Dedifferentiated amniotic fluid mesenchymal stem cell (primary cell): ENCODE measurements around the gene DDR1.
"Not testable (repeated sequence)": the region's sequence is repeated elsewhere in the genome, so short reads cannot be mapped to it uniquely, and the experiment has no call there.

Experiments used
- DNase-seq: peaks from one replicate; pipeline ENCODE4 v3.0.0-alpha.2; 2016; ENCODE audit errors: extremely low spot score

Gene DDR1

DNA sequence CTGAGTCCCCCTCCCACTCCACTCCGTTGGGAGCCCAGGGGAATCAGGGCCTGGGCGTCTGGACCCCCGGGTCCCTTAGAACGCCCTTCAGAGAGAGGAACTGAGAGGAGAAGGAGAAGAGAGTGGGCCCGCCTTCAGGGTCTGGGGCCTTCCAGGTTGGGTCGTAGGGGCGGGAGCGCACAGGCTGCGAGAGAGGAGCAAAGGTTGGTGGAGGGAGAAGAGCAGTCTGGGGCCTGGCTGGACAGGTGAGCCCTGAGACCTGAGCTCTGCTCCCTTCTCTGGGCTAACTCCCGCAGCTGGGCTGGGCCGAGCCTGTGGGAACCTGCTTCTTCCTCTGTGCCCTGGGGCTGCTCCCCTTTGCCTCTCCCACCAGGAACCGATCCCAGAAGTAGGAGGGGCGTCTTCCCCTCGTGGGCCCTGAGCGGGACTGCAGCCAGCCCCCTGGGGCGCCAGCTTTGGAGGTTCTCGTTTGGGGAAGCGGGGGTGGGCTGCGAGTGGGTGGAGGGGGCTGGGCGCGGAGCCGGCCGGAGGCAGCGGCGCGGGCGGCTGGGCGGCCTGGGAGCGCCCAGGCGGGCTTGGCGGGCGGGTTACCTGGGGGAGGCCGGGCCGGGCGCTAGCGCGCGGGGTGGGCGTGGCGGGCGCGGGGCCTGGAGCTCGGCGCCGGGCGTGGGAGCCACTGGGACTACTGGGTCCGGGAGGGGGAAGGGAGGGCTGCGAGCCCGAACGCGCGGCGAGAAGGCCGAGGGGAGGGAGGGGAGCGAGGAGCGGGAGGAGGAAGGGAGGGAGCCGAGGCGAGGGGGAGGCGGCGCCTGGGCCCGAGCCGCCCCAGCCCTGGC, at the start of gene DDR1:
DDR1 (plus strand) TSS at position 835 of the 836 bp plus-strand sequence. CDS start 4,211 bp downstream, outside the sequence.
- peak; percentile 63 for DNase-seq

DNA sequence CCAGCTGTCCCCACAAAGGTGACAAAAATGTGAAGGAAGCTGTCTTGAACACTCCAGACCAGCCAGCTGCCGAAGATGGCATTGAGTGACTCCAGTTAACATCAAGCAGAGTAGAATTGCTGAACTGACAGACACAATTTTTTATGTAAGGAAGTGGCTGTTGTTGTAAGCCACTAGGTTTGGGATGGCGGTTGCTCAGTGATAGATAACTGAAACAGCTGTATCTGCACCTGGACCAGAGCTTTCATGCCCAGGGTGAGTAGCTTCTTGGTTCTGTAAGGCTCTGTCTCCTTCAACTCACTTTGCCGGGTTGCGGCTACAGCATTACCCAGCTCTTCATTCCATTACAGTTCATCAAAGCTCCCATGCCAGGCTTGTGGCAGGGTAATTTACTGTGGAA, 49.7 kb upstream of the DDR1 start:
- DNase-seq: no peak

DNA sequence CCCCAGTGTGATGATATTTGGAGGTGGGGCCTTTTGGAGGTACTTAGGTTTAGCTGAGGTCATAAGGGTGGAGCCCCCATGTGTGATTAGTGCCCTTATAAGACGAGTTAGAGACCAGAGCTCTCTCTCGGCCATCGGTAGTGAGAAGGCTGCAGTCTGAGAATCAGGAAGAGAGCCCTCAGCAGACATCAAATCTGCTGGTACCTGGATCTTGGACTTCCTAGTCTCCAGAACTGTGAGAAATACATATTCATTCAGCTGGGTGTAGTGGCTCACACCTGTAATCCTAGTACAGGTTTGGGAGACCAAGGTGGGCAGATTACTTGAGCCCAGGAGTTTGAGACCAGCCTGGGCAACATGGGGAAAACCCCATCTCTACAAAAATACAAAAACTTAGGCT, 48.7 kb upstream of the DDR1 start:
- DNase-seq: no peak

DNA sequence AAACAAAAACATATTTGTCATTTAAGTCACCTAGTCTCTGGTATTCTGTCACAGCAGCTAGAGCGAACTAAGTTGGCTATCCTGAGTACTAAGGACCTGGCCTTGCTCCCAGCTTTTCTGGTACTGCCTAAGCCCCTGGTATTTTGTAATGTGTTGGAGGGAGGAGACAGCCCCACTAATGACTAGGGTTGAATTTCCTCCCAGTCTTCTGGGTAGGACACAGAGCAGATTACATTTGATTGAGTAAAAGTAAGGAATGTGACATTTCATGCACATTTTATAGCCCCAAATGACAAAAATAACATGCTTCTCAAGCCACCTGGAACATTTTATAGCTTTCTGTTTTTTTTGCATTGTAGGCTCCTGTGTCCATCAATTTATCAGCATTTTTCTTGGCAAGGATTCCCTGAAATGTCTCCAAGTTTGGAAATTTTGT, 47.9 kb upstream of the DDR1 start:
- DNase-seq: peak; percentile 89

DNA sequence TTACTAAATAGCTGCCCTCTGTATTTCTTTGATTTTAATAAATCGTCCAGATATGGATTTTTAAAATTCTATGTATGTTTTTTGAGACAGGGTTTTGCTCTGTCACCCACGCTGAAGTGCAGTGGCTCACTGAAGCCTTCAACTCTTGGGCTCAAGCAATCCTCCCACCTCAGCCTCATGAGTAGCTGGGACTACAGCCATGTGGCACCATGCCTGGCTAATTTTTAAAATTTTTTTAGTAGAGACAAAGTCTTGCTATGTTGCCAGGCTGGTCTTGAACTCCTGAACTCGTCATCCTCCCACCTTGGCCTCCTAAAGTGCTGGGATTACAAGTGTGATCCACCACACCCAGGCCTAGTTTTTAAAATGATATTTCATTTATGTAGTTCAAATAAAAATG, 47.4 kb upstream of the DDR1 start:
- DNase-seq: no peak

DNA sequence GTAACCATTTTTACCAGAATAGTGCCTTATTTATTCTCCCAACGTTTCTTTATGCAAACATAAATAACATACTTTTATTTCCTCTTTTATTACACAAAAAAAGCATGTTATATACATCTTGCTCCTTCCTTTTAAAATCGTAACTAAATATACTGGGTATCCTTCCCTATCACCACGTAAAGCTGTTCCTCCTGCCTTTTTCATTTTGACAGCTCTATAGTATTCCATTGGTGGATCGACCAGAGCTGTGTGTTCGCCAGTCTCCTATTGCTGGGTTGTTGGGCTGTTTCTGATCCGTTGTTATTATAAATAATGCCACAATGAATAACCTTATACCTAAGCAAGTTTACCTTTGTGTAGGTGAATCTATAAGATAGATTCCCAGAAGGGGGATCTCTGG, 46.9 kb upstream of the DDR1 start:
- DNase-seq: no peak

DNA sequence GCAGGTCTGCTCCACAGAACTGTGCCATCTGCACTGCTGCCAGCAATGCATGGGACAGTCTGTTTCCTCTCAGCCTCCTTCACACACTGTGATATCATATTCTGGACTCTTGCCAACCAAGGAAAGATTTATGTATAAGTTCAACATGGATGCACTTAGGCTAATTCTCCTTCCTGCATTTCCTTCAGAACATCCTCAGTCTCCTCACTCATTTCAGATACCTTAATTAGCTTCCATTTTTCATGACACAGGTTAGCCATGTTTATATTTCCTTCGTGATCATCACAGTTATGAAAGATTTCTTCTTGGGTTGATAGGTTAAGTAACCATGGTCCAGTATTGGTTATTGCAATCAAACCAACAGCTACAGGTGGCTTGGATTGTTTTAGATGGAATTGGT, 46.4 kb upstream of the DDR1 start:
- no peak for DNase-seq

DNA sequence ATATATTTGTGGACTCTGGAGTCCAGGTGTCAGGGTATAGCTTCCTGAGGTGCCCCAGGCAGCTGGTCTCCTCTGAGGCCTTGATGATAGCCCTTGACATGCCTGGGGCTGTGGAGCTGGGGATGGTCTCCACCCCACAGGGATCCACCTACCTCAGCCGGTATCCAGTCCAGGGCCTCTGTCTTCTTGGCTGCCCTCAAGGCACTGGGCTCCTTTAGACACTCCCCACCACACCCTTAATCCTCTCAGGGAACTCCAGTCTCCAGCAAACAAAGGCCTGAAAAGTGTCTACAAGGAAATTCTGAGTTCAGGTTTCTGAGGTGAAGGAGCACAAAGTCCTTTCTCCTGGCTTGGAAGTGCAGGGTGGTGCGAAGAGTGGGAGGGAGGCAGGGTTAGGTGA, 44.6 kb upstream of the DDR1 start:
- no peak for DNase-seq

DNA sequence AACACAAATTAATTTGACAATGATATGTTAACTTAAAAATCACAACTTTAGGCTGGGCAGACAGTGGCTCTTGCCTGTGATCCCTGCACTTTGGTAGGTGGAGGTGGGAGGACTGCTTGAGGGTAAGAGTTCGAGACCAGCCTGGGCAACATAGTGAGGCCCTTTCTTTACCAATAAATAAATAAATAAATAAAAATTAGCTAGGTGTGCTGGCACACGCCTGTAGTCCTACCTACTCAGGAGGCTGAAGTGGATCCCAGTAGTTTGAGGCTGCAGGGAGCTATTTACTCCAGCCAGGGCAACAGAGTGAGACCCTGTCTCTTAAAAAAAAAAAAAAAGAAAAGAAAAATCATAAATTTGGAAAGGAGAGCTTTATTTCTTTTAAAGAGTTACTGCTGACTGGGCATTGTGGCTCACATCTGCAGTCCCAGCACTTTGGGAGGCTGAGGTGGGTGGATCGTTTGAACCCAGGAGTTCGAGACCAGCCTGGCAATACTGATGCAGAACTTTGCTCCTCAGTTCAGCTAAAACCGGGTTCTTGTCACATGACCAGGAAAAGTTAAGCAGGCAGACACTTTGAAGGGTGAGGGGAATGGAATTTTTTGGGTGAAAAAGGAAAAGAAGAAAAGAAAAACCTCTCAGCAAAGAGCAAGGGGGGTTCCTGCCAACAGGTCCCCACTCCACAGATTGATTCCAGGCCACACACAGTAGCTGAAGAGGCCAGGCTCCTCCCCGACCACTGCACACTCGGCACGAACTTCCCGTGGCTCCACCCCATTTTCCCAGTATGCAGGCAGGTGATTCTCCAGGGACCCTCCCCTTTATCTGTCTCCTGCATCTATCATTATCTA, 44.0 kb upstream of the DDR1 start:
- no peak for DNase-seq

DNA sequence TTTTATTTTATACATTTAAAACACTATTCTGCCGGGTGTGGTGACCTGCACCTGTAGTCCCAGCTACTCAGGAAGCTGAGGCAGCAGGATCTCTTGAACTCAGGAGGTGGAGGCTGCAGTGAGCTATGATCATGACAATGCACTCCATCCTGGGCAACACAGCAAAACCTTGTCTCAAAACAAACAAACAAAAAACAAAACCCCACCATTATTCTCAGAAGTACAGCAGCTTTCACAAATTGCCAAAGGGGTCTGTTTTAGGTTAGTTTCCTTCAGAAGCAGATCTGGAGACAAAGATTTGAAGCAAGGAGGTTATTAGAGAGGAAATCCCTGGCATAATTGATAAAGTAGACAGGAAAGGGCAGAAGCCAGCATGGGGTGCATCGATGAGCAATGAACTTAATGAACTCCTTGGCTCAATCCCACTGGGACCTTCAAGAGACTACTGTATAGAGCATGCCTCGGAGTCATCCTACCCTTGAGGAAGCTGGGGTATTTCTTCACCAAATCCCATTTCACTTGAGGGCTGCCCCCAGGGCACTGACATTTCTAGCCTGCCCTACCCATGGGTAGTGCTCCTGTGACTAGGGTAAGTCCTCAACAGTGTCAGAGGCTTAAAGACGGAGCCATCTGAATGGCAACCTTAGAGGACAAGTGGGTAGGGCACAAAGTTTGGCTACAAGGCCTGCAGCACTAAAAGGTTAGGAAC, 43.2 kb upstream of the DDR1 start:
- no peak for DNase-seq

DNA sequence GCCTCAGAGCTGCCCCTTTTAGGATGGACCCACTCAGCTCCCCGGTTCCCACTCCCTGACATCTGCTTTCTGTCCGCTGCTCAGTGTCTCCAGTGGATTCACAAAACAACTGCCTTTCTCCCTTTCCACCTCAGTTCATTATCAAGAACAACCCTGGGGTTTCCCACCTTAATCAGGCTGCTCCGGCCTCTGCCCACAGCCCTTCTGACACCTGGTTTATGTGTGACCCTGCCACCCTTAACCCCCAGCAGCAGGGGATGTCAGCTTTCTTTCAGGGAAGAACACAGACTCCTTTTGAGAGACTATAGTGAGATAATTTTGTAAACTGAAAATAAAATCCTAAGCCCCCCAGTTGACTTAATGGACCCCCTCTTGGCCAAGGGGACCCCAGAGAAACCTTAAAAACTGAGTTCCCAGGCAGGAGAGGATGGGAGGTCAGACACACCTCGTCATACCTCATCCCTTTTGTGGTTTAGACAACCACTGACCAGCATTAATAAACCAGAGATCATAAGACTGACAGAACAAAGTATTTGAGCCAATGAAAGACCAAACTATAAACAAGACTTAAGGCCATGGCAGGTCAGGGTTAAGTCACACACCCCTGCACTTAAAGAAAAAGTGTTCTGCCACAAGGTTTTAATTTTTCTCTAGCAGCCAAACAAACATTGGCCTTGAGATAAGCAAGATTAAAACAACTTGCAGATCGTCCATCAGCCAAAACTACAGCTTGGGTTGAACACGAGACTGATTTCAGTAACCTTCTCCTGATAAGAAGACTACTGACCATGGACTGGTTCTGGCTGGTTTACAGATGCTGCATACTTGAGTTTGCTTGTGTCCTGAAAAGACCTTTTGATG, 42.4 kb upstream of the DDR1 start:
- DNase-seq: no peak

DNA sequence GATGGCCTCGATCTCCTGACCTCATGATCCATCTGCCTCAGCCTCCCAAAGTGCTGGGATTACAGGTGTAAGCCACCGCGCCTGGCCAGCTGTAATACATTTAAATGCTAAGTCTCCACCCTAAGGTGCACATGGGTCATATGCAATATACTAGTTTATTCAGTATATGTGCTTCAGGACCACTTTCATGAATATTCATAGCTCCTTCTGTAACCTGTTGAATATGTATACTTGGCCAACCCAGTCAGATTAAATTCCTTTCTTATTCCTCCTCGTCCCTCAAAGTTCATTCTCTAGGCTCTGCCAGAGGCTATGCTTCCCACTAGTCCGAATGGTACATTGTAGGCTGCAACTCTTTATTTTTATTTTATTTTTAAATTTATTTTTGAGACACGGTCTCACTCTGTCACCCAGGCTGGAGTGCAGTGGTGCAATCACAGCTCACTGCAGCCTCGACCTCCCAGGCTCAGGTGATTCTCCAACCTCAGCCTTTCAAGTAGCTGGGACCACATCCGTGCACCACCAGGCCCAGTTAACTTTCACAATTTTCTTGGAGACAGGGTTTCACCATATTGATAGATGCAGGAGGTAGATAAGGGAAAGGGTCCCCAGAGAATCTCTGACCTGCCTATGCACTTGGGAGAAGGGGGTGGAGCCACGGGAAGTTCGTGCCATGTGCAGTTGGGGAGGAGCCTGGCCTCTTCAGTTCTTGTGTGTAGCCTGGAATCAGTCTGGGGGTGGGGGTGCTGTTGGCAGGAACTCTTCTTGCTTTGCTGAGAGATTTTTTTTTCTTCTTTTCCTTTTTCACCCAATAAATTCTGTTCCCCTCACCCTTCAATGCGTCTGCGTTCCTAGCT, 41.3 kb upstream of the DDR1 start:
- DNase-seq: no peak

DNA sequence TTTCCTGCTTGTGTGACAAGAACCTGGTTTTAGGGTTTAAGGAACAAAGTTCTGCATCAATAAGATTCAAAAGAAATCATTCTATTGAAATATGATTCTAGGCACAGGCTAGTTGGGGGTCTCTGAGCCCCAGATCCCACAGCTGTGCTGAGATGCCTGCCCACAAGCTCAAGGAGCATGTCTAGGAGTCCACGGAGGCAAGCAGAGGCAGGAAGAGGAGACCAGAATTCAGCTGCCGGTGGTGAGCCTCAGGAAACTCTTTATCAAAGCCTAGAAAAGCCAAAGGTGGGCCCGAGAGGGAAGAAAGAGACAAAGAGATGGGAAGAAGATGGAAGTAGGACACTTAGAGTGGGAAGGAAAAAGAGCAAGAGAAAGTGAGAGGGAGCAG, 40.7 kb upstream of the DDR1 start:
- DNase-seq: no peak

DNA sequence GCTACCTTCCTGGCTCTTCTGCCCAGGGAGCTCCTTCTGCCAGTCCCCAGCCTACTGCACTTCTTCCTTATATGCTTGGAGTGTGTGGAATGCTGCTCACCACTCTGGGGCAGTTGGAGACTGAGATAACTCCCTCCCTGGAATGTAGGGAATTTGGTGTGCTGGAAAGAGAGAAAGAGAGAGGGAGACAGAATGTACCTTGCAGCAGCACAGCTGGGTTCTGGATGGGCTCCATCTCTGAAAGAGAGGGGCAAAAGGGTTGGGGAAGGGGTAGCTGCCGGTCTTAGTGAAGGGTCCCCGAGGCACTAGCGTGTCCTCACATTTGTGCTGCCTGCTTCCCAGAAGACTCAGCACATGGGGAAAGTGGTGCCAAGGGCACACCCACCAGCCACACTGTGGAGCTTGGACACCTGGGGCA, 40.2 kb upstream of the DDR1 start:
- DNase-seq: peak; percentile 54

DNA sequence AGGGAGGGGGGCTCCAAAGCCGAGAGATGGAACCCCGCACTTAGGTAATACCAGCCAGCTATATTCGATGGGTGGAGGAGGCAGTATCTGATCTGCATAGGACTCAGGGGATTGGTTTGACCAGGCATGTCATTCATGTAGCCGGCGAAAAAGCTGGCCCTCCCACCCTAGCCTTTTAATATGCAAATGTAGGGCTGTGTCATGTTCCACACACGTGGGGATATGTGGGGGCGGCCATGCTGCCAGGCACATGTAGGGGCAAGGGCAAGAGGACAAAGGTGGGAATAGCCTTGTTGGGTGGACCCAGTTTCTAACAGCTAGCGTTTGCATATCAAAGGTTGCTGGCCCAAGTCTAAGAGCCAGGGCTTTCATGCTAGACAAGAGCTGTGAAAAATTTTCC, 39.1 kb upstream of the DDR1 start:
- DNase-seq: no peak

DNA sequence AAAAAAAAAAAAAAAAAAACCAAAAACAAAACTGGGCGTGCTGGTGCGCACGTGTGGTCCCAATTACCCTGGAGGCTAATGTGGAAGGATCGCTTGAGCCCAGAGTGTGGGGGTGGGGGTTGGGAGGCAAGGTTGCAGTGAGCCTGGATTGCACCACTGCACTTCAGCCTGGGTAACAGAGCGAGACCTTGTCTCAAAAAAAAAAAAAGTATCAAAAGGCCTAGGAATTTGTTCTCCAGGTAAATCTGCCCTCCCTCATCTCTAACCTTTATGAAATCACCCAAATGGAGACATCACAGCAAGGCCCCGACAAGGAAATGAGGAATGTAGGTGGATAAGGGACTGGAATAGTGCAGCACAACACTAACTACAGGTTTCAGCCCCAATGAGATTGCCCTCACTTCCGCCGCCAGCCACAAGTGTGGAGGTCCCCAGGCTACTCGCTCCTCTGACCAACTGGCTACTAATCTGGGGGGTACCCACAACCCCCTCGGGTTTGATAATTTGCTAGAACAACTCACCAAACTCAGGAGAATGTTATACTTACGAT, 36.8 kb upstream of the DDR1 start:
- DNase-seq: no peak

DNA sequence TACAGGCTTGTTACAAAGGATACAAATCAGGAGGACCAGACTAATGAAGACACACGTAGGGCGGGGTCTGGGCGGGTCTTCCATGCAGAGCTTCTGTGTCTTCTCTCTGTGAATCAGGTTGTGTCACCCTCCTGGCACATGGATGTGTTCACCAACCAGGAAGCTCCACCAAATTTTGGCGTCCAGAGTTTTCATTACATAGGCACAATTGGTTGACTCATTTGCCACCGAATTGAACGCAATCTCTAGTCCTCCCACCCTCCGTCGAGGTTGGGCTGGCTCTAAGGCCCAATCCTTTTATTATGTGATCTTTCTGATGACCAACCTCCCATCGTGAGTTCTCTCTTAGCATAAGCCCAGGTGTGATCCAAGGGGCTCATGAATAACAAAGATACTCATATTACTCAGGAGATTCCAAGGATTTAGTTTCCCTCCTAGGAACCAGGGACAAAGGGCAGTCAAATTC, 36.3 kb upstream of the DDR1 start:
- no peak for DNase-seq

DNA sequence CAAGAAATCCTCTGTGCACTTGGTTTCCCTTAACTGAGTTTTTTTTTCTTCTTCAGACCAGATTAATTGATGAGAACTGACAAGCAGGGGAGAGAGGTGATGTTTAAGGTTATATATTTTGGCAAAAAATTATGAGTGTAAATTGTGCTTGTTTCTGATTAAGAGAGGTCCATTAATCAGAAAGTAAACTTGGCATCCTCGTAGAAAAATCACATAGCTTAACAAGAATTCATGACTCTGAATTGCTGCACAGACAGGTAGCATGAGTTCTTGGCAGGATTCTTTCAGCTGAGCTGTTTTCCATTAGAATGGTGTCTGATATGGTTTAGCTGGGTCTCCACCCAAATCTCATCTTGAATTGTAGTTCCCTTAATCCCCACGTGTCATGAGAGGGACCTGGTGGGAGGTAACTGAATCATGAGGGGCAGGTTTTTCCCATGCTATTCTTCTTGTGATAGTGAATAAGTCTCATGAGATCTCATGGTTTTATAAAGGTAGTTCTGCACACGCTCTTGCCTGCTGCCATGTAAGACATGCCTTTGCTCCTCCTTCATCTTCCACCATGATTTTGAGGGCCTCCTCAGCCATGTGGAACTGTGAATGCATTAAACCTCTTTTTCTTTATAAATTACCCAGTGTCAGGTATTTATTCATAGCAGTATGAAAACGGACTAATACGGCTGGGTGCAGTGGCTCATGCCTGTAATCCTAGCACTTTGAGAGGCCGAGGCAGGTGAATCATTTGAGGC, 34.2 kb upstream of the DDR1 start:
- DNase-seq: no peak

DNA sequence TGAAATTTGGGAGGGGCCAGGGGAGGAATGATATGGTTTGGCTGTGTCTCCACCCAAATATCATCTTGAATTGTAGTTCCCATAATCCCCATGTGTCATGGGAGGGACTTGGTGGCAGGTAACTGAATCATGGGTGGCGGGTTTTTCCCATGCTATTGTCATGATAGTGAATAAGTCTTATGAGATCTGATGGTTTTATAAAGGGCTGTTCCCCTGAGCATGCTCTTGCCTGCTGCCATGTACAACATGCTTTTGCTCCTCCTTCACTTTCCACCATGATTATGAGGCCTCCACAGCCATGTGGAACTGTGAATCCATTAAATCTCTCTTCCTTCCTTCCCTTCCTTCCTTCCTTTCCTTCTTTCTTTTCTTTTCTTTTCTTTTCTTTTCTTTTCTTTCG, 31.9 kb upstream of the DDR1 start:
- not testable (repeated sequence) for DNase-seq
